Smooth muscle cell of the brain vasculature (primary cell): ENCODE data around the gene TAF11.
"Not testable (repeated sequence)": the region's sequence is repeated elsewhere in the genome, so short reads cannot be mapped to it uniquely, and the experiment has no call there.

Experiments
- DNase-seq: peaks from one replicate; pipeline ENCODE4 v3.0.0-alpha.2; 2012; ENCODE audit warnings: low read depth, low spot score

TAF11 gene, protein sequence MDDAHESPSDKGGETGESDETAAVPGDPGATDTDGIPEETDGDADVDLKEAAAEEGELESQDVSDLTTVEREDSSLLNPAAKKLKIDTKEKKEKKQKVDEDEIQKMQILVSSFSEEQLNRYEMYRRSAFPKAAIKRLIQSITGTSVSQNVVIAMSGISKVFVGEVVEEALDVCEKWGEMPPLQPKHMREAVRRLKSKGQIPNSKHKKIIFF

DNA sequence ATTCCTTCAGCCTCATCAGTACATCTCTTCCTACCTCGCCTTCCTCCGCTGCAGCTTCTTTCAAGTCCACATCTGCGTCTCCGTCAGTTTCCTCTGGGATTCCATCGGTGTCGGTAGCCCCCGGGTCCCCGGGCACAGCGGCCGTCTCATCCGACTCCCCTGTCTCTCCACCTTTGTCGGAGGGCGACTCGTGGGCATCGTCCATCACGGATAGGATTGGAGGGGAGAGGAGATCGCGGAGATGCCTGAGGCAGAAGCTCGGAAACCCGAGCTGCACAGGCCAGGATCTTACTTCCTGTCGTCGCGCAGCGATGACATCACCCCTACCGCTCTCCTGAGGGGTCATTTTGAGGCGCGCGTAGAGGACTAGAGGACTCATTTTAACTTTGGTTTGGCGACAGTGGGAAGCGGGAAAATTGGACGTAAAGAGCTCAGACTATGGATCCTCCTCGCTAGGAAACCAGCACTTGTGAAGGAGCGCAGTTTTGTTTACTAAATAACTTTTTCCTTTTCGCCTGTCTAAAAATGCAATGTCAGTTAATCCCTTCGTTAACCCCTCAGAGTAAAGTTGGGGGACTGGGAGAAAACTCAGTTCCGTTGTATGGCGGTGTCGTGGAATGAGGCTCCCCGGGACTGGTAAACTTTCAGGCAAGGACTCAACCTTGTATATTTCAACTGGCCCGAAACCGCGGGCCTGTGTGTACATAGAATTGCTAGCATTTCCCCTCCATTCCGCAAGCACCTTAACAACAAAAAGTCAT lies at the start of gene TAF11:
Gene TAF11, minus strand, starts transcription at position 290 of the 761 bp plus-strand sequence. Its CDS starts 85 bp downstream, at position 205.
- peak; percentile 88 for DNase-seq

DNA sequence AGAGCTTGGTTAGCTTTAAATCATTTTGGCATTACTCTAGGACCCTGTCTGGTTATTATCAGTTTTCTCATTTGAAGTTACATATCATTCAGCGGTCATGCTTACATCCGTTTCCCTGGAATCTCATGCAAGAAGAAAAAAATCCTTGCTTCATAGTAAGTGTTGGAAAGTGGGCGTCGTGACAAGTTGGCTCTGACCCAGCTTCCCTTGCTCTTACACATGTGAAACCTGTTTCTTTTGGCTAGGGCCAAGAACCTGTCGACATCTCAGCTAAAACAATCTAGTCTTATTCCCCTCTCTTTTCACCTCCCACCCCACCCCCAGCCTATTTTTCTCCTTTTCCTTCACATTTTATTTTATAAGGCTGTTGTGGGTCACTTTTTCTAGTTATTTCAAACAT lies 46.7 kb upstream of the TAF11 start:
- DNase-seq: no peak

DNA sequence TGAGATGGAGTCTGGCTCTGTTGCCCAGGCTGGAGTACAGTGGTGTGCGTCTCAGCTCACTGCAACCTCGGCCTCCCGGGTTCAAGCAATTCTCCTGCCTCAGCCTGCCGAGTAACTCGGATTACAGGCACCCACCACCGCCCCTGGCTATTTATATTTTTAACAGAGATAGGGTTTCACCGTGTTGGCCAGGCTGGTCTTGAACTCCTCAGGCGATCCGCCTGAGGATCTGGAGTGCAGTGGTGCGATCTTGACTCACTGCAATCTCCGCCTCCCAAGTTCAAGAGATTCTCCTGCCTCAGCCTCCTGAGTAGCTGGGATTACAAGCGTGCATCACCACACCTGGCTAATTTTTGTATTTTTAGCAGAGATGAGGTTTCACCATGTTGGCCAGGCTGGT lies 44.4 kb upstream of the TAF11 start:
- DNase-seq: not testable (repeated sequence)

DNA sequence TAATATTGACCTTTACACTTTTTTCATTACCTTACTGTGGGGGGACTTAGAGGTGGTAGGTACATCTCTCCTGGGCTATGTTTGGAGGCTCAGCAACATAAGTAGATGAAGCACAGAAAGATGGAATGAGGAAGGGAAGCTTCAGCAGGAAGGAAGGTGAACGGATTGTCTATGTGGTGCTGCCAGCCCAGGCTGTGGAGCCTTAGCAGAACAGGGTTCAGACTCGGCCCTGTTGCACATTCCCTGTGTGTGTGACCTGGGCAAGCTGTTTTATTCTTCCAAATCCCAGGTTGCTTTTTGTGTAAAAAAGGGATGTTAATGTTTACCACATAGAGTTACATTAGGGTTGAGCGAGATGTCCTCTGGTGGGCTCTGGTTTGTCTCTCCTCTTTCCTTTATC lies 42.4 kb upstream of the TAF11 start:
- no peak for DNase-seq

DNA sequence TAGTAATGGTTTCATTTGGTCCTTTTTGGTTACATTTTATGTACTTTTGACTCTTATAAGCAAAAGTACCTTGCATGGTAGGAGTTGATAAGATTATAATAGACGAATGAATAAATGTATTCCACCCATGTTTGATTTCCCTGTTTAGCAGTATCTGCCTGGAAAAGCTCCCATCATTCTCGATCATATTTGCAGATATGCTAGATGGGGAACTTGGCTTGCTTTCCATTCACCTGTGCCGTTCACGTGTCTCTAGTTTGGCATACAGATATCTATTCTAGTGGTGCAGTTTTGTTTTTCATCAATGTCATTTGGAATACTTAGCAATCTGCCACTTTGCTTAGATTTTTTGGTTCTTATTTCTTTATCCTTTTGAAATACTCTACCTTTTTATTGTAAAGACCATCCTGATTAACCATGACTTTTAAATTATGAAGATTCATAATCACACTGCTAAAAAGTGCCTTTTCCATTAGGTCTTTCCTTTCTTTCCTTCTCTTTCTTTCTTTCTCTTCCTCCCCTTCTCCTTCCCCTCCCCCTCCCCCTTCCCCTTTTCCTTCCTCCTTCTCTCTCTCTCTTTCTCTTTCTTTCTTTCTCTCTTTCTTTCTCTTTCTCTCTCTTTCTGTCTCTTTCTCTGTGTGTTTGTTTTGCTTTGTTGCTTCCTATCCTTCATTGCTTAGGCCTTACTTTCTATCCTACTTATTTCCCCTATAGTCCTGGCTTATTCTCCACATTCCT lies 41.6 kb upstream of the TAF11 start:
- no peak for DNase-seq

DNA sequence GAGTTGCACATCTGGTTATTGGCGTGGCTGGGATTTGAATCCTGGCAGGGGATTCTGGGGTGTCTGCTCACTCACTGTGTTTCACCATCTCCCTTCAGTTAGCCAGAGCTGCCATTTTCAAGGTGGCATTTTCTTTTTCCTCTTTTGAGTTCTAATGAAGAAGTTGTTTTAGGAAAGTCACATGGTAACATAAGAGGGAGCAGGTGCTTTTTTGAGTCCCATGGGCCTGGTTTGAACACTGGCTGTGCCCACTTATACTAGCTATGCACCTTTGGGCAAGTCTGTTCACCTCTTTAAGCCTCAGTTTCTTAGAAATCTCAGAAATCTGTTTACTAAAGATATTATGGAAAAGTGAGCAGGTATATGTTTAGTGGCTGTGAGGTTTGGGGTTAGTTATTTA lies 40.9 kb upstream of the TAF11 start:
- no peak for DNase-seq

DNA sequence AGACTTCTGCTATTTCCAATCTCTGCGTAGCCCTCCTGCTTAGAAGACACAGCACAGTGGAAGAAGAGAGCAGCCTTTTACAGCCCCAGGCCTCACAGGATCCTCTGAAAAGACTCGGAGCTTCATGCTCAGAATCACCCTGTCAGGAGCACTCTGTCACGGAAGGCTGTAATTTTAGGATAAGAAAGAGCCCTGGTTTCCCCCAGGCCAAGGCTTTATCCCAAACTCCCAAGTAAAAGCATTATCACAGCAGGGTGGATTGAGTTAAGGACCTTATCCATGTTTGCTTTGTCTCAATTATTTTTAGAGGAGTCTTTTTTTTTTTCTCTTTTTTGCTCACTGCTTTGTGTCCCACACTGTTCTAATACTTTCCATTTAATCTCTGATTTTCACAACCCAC lies 40.4 kb upstream of the TAF11 start:
- DNase-seq: no peak

DNA sequence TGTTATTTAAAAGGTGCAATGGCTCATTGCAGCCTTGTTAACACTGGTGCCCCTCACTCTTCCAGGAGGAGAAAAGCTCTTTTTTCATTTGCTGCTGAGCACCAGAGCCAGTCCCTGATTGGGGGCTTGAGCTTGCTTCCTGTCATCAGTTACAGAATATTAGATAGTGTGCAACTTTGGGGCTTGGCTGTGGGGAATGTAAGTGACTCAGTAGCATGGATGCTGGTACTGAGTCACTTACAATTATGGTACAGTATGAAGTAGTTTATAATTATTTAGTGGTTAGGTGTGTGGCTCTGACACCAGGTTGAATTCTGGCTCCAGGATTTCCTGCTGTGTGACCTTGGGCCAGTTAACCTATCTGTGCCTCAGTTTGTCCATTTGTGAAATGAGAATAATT lies 38.8 kb upstream of the TAF11 start:
- no peak for DNase-seq

DNA sequence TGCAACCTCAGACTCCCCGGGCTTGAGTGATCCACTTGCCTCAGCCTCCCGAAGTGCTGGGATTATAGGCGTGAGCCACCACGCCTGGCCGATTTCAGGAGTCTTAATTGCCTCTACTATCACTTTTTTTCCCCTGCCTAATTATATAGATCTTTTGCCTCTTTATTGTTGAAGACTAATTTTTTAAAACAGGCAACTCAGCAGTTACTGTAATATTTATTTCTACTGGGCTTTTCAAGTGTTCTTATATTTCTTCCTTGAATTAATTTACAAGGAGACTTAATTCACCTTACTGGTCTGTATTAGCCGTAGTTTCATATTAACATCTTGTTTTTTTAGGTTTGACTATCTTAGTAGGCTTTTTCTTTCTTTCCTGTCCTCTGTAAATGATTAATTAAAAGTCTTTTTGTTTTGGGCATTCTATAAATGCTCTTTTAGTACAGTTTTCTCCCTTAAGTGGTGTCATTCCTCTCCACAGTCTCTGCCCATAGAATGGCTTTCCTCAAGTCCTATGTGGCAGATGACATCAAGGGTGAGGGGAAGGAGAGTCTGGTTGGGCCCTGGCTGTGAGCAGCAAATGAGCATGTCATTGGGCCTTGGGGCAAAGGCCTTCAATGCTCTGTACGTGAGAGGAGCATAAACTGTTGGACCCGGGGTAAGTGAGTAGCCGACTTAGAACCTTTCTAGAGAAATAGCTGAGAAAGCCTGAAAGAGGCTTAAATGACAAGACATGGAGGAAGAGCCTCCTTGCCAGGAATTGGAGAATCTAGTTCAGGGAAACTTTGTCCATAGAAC lies 37.2 kb upstream of the TAF11 start:
- no peak for DNase-seq

DNA sequence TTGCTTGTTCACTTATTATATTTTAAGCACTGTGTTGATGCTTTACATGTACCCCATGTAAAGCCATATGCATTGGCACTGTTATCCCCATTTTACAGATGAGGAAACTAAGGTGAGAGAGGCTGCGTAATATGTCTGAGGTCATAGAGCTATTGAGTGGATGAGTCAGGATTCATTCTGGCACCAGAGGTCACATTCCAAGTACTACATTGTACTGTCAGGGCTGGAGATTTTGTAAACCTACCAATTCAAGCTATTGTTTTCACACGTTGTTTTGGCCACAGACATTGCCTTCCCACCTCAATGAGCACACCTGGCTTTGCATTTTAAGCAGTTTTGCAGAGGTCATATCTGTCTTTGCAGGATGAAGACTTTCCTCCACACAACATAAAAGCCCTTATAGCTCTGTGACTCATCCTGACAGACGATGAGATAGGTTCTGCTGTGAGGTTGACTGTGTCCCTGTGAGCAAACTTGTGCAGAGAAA lies 34.4 kb upstream of the TAF11 start:
- DNase-seq: no peak

DNA sequence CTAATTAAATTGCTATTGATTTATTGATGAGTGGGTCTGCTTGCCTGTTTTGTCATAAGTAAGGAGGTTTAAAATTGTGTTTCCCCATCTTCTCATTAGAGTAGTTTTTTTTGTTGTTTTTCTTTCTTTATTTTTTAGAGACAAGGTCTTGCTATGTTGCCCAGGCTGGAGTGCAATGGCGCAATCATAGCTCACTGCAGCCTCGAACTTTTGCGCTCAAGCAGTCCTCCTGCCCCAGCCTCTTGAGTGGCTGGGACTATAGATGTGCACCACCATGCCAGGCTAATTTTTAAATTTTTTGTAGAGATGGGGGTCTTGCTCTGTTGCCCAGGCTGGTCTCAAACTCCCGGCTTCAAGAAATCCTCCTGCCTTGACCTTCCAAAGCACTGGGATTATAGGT lies 32.3 kb upstream of the TAF11 start:
- no peak for DNase-seq

DNA sequence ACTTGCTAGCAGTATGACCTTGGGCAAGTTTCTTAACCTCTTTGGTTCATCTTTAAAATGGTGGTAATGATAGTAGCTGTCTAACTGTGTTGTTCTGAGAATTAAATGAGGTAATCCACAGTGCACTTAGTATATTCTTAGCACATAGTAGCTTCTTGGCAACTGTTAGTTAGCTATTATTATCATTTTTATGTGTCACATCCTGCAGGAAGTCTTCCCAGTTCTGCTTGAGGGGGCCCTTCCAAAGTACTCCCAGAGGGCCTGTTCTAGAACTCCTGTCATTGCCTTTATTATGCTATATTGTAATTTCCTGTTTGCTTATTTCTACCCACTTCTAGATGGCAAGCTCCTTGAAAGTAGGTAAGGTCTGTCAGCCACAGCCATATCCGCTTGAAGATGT lies 31.8 kb upstream of the TAF11 start:
- no peak for DNase-seq

DNA sequence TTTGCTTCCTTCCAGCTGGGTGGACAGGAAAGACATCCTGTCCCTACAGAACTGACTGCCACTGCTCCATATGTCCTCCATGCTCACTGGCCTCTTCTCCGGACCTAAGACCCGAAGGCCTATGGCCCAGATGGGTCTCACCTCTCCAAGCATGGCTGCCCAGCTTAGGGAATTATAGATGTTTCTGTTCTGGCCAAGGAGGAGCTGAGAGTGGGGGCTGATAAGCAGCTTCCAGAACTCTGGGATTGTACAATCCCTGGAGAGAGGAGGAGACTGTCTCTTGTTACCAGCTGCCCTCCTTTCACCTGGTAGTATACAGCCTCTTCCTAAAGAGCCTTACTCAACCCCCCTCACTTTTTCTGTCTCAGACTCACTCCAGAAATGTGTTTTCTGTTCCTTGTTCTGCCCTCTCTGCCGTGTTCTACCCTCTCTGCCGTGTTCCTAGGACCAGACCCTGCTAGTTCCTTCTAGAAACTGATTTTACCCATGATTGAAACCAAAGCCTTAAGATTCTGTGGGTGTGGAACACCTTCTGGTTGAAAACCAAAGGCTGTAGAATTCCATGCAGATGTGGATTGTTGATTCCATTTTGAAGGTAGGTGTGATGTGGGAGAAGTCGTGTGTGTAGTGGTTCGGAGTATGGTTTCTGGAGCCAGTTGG lies 29.9 kb upstream of the TAF11 start:
- no peak for DNase-seq

DNA sequence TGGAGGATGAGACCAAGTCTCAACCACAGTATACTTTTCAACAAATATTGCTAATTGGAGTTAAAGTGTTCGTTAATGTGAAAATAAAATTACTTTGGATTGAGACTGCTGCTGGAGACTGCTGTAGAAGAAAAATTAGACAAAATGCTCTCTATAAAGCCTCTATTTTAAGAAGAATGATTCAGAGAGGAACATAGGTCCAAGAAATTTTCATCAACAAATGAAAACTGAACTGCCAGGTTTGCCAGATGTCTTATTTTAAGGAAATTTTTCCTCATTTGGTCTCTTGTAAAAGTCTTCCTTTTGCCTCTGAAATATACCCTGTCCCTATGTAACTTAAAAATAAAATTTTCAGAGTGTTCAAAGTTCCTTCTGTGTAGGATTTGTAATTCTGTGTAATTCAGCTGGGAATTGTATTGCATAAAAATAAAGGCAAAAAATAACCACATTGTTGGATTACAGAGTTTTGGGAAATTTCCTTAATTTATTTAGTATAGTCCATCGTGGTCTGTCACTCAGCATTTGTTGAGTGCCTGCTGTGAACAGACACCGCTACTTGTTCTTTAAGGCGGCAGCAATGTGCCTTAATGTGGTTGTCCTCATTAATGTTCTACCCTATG lies 28.6 kb upstream of the TAF11 start:
- DNase-seq: no peak

DNA sequence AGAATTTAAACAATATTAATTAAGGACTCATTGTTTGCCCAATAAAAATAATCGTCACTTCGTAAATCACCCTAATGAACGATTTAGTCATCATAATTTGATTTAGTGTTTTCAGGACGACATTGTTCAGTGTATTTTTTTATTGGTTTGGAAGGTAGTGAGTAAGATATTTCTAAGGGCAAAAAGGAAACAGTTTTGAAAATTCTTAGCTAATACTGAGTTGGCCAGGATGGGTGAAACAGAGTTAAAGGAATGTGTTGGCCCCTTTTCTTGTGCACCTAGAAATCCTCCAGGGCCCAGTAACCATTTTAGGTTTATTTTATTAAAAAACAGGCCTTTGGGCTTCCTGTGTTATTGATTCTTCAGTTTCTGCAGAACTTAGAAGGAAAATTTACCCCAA lies 26.5 kb upstream of the TAF11 start:
- DNase-seq: no peak

DNA sequence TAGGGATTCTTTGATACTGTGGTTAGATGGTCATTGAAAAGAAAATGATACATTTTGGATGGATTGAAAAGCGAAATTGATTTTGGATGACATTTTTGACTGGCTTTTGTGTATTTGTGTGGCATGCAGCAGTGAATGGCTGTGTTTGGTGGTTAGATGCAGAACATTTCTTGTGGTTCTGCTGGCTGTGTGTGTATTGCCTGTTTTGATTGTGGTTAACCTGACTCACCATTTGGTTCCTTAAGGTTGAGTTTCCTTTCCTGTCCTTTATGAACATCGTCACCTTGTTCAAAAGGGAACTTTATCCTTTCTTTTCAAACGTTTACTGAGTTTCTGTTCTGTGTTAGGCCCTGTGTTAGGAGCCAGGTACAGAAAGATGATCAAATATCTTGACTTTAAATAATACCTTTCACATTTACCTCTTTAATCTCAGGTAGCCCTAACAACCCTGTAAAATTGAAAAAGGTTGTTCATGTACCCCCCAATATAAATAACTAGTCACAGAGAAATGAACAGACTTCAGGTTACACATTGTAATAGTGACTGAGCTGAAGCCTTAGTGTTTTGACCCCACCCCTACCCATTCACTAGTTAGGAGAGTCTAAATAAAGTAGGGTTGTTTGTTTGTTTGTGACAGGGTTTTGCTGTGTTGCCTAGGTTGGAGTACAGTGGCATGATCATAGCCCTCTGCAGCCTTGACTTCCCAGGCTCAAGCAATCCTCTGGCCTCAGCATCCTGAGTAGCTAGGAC lies 25.0 kb upstream of the TAF11 start:
- DNase-seq: no peak

DNA sequence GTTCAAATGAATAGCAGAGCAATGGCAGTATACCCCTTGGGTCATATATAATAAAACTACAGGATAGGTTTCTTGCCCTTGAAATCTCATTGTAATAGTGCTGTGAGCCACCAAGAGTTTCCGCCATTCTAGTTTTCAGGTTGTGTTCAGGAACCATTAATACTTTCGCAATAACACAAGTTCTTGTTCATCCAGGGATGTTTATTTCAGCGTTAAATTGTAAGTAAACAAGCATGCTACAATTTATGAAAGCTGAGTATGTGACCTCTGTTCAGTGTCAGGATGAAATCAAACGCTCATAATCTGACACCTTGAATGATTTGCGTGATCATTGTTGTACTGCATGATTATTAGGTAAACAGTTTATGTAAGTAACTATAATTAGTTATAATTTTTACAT lies 24.0 kb upstream of the TAF11 start:
- no peak for DNase-seq

DNA sequence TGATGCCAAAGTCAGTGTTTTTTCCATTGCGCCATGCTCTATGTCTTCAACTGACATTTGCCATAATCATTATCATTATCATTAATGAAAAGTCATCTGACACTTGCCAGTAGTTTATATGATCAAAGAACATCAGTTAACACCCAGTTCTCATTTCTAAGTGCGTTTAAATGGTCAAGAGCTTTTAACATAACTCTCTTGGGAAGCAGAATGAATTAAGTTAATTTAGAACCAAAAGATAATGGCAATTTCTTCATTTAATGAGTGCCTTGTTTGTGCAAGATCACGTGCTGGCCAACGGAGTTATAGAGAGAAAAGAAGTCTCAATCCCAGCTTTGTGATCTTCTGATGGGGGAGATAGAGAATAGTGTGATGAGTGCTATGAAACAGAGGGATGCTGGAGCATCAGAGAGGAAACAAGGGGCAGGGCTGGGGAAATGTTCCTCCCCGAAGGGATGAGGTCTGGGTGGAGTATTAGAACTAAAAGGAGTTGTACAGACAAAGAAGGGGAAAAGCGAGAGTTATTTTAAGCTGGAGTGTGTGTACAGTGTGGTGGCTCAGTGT lies 21.6 kb upstream of the TAF11 start:
- no peak for DNase-seq

DNA sequence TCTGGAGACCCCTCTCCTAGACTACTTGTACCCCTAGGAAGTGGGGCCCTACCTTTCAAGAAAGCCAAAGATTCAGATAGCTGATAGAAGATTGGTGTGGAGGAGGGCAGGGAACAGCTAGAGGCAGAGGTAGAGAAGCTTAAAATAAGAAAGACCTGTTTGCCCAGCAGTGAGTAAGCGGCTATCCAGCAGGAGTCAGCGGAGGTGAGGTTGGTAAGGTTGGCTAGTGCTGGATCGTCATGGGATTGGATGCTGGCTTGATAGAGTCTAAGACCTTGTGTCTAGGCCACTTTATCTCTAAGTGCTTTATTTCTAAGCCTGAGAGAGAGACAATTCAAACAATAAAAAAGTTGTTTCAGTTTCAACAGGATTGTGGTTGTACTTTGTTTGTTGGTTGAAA lies 20.4 kb upstream of the TAF11 start:
- no peak for DNase-seq

DNA sequence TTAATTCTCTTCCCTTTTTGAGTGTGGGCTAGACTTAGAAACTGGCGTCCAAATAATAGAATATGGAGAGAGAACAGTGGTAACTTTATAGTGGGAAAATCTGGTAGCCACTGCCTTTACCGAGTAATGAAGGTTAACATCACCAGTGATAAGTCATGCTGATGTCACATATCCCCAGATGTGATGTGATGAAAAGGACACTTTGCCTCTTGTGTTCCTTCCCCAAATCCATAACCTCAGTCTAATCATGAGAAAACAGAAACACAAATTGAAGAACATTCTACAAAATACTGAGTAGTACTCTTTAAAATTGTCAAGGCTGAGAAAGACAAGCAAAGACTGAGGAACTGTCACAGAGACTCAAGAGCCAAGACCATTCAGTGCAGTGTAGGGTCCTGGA lies 19.0 kb upstream of the TAF11 start:
- DNase-seq: no peak
